ENCODE results near the gene CNTROB.

DNA sequence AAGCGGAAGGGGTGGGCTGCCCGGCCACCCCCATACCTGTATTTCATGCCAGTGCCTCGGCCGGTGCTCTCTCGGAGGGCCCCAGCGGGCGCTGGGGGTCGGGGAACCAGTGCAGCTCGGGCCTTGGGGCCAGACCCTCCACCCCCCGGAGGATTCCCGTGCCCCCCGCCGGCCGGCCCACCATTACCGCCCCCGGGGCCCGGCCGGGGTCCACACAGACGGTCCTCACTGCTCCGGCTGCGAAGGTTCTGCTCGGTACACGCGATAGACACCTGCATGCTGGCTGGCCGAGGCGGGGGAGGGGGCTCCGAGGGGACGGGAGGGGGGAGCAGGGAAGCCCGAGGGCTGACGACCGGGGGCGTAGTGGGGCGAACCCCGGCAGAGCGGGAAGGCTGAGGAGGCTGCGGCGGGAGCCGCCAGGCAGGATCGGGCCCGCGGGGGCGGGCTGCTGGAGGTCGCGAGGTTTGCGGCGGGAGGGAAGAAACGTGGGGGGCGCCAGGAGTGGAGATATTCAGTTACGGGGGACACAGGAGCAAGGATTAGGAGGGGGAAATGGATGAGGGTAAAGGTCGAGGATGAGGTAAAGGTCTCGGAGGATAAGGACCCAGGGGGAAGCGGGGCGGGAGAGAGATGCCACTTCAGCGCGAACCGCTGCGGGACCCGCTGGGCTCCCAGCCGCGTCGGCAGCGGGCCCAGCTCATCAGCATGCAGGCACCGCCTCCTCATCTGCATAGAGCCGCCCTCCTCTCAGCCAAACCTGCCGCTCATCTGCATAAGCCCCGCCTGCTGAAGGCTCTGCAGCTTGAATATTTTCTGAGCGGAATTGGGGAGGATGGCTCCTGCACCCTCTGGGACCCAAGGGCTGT, 2.6 kb upstream of the CNTROB start, which contains the start of gene KCNAB3:
- TF ChIP-seq, protein P1, sequence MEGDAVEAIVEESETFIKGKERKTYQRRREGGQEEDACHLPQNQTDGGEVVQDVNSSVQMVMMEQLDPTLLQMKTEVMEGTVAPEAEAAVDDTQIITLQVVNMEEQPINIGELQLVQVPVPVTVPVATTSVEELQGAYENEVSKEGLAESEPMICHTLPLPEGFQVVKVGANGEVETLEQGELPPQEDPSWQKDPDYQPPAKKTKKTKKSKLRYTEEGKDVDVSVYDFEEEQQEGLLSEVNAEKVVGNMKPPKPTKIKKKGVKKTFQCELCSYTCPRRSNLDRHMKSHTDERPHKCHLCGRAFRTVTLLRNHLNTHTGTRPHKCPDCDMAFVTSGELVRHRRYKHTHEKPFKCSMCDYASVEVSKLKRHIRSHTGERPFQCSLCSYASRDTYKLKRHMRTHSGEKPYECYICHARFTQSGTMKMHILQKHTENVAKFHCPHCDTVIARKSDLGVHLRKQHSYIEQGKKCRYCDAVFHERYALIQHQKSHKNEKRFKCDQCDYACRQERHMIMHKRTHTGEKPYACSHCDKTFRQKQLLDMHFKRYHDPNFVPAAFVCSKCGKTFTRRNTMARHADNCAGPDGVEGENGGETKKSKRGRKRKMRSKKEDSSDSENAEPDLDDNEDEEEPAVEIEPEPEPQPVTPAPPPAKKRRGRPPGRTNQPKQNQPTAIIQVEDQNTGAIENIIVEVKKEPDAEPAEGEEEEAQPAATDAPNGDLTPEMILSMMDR (conservative IDR thresholded peaks at IDR 0.05; ENCODE audit: low read length): no peak
- TF ChIP-seq EZH2phosphoT487 (IDR thresholded peaks at IDR 0.05; ENCODE audit: borderline replicate concordance, low read depth, low read length): no peak
